Measurements from ENCODE around the gene UBE2E1. TPM values are rescaled to one million over a fixed set of nuclear protein-coding genes. Genes with fewer than 3 reads are reported as not detected.

UBE2E1 gene
- total RNA-seq, 2 experiments from 2014 or later, result 73.9 to 74.9 TPM

DNA sequence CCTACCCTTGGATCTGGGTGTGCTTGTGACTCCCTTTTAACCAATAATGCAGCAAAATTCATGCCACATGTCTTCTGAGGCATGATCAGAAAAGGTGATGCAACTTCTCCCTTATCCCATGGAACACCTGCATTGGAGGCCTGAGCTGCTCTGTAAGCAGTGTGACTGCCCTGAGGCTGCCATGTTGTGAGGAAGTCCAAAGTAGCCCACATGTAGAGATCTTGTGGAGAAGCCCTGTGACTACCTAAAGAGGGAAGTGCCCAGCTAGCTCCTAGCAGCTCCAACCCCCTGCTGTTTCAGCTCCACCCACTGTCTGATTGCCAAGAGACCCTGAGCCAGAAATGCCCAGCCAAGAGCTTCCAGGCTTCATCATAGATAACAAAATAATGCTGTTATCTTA is 132.9 kb downstream of the UBE2E1 start:
- no peak overlapping the region for H3K4me3 Mint-ChIP-seq
- H3K9me3 Mint-ChIP-seq, result peaks cover 1% of the 10 kb centered on the region
- H3K27ac Mint-ChIP-seq, result no peak overlapping the region
- H3K27me3 Mint-ChIP-seq, result peaks cover 4% of the 10 kb centered on the region
- DNase-seq, result no peak
- no peaks in the 10 kb centered on the region for H3K36me3 Mint-ChIP-seq
- H3K4me1 Mint-ChIP-seq, result peaks cover 1% of the 10 kb centered on the region

DNA sequence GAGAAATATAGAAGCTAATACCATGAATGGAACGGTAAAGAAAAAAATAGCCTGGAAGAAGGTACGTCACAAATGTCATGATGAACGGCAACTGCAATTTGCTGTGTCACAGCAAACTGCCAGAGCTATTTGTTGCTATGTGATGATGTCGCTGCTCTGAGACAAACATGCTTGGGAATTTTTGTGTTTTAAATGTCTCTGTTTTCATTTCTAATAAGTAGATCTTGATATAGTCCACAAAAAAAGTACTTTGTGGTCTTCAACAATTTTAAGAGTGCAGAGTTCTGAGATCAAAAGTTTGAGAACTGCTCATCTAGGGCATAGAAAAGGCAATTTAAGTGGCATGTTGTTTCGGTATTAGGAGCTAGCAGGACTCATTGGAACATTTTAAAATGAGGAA is 135.0 kb downstream of the UBE2E1 start:
- Mint-ChIP-seq H3K4me3 (no peak overlapping the region), H3K27me3 (peaks cover 7% of the 10 kb centered on the region), H3K9me3 (peaks cover 1% of the 10 kb centered on the region), H3K36me3 (no peaks in the 10 kb centered on the region), H3K4me1 (peaks cover 11% of the 10 kb centered on the region), H3K27ac (no peak overlapping the region)
- DNase-seq, result no peak

Other genes starting within 250 kb of the UBE2E1 start
- 1 to 10 TPM; 6.4 to 6.9 TPM for gene NKIRAS1, start 111.0 kb downstream of the UBE2E1 start, total RNA-seq
- gene RPL15, start 111.2 kb downstream of the UBE2E1 start, total RNA-seq, result 1,000 to 10,000 TPM; 2,473 to 2,489 TPM
- 1 to 10 TPM; 4.8 to 5.0 TPM for gene NR1D2, start 139.3 kb downstream of the UBE2E1 start, total RNA-seq